A673 (cell line): Measurements from ENCODE around the gene DLK2. TPM values are rescaled to one million over a fixed set of nuclear protein-coding genes. Genes with fewer than 3 reads are reported as not detected.
"Not testable (repeated sequence)": the region's sequence is repeated elsewhere in the genome, so short reads cannot be mapped to it uniquely, and the experiment has no call there.

ENCODE experiments used
- BruUV-seq: library from RNA; stranded (reverse); fragments of 400-500 nt; replicated peaks from 2 replicates; lab custom pipeline; 2021; lab: Mats Ljungman, UMichigan
- CTCF ChIA-PET: fragments of 300-600 bp; sonication (Branson Sonifier 250); formaldehyde crosslinking; loops from one replicate; lab custom pipeline; 2022; ENCODE audit warnings: antibody characterized with exemption; lab: Charles Lee
- POLR2A ChIA-PET: fragments of 300-600 bp; sonication (Branson Sonifier 250); formaldehyde crosslinking; loops from one replicate; lab custom pipeline; 2022; ENCODE audit warnings: antibody characterized with exemption; ENCODE audit not compliant: low non-redundant PET; lab: Charles Lee
- DNase-seq: peaks from one replicate; pipeline ENCODE4 v3.0.0-alpha.2; 2015; ENCODE audit warnings: low spot score
- H3K27ac ChIP-seq: fragments of 200-600 bp; sonication (generic); 2 replicates; pipeline ENCODE4 v1.5.1; 2016; ENCODE audit warnings: mixed run types, low read depth, mild to moderate bottlenecking, mixed read lengths, antibody characterized with exemption, low read length; ENCODE audit not compliant: poor library complexity, severe bottlenecking
- H3K27me3 ChIP-seq: fragments of 200-600 bp; sonication (generic); replicated peaks from 2 replicates; pipeline ENCODE4 v1.6.1; 2017; ENCODE audit warnings: mixed run types, low read depth, mild to moderate bottlenecking, mixed read lengths, antibody characterized with exemption, low read length; ENCODE audit not compliant: insufficient read depth, poor library complexity
- H3K36me3 ChIP-seq: fragments of 200-600 bp; sonication (generic); 2 replicates; pipeline ENCODE4 v1.6.1; 2016; ENCODE audit warnings: mixed run types, mild to moderate bottlenecking, mixed read lengths, antibody characterized with exemption, low read length; ENCODE audit not compliant: insufficient read depth, poor library complexity, severe bottlenecking
- H3K4me1 ChIP-seq: fragments of 200-600 bp; sonication (generic); 2 replicates; pipeline ENCODE4 v1.6.1; 2017; ENCODE audit warnings: mixed run types, mild to moderate bottlenecking, mixed read lengths, antibody characterized with exemption, low read length; ENCODE audit not compliant: insufficient read depth, poor library complexity, severe bottlenecking
- H3K4me3 ChIP-seq: fragments of 200-600 bp; sonication (generic); 2 replicates; pipeline ENCODE4 v1.5.1; 2016; ENCODE audit warnings: low read depth, mixed run types, mild to moderate bottlenecking, mixed read lengths, low read length; ENCODE audit not compliant: poor library complexity, severe bottlenecking
- H3K9me3 ChIP-seq: fragments of 200-600 bp; sonication (generic); 2 replicates; pipeline ENCODE4 v1.6.1; 2016; ENCODE audit warnings: mixed run types, low read depth, mild to moderate bottlenecking, mixed read lengths, antibody characterized with exemption, low read length; ENCODE audit not compliant: poor library complexity, severe bottlenecking
- CTCF ChIP-seq: fragments of 300-800, 200-600 bp; sonication (generic); conservative IDR thresholded peaks from 2 replicates; pipeline ENCODE4 v1.5.1; 2017; ENCODE audit warnings: low read depth, mild to moderate bottlenecking, antibody characterized with exemption, low read length, moderate library complexity, mixed read lengths
- EZH2 ChIP-seq: fragments of 200-600 bp; sonication (generic); IDR thresholded peaks from 2 replicates; pipeline ENCODE4 v1.6.1; 2017; ENCODE audit warnings: borderline replicate concordance, low read depth, mild to moderate bottlenecking, mixed read lengths, antibody characterized with exemption, low read length; ENCODE audit not compliant: poor library complexity, severe bottlenecking
- intact Hi-C: fragments of 100-400 bp; cut with micrococcal nuclease; formaldehyde crosslinking; loops from one replicate; pipeline ENCODE4 v1.10.0; 2022; ENCODE audit not compliant: unreplicated experiment
- total RNA-seq: library from RNA; stranded (reverse); gene quantifications from 2 replicates; pipeline ENCODE4 v1.2.3, GENCODE V29; 2021

Gene DLK2
- total RNA-seq, 1 experiment from 2014 or later, result 0.67 TPM

GRCh38 chr6:43500921-43501320, 45.6 kb upstream of the DLK2 start:
- POLR2A ChIA-PET, result no interaction called here
- H3K36me3 ChIP-seq, result peaks cover 50% of the 10 kb centered on the region
- BruUV-seq, result no TSS peak
- no peak overlapping the region for H3K4me3 ChIP-seq
- intact Hi-C loops, result loop anchor here (10.0 kb wide), 1 partner anchor 236 kb away; no protein-coding TSS in a partner anchor
- TF ChIP-seq CTCF, result no peak
- no peak for TF ChIP-seq EZH2
- peaks cover 2% of the 10 kb centered on the region for H3K4me1 ChIP-seq
- H3K27me3 ChIP-seq, result no peaks in the 10 kb centered on the region
- CTCF ChIA-PET, result interaction anchor here (0.6 kb wide), 1 partner anchor 222 kb away, joined by 6 read pairs; no protein-coding TSS in a partner anchor
- DNase-seq, result no peak
- H3K9me3 ChIP-seq, result no peaks in the 10 kb centered on the region
- no peak overlapping the region for H3K27ac ChIP-seq

- peaks cover 10% of the 10 kb centered on the region for H3K4me1 ChIP-seq
These were observed 43.9 kb upstream of the DLK2 start for GRCh38 chr6:43499028-43499815.

GRCh38 chr6:43498291-43498690, 42.9 kb upstream of the DLK2 start:
- POLR2A ChIA-PET, H3K9me3 ChIP-seq, intact Hi-C loops, DNase-seq, BruUV-seq, H3K27me3 ChIP-seq, H3K4me3 ChIP-seq, H3K27ac ChIP-seq: not testable (repeated sequence)
- CTCF ChIA-PET, result interaction anchor here (0.5 kb wide), 1 partner anchor 163 kb away, joined by 3 read pairs; no protein-coding TSS in a partner anchor
- Histone ChIP-seq H3K36me3 (peaks cover 39% of the 10 kb centered on the region), H3K4me1 (peaks cover 16% of the 10 kb centered on the region)

More at GRCh38 chr6:43499028-43499815, 43.9 kb upstream of the DLK2 start:
- ChIA-PET POLR2A (no interaction called here), CTCF (interaction anchor here (0.5 kb wide), 1 partner anchor 164 kb away, joined by 3 read pairs; no protein-coding TSS in a partner anchor)
- H3K9me3 ChIP-seq, result no peaks in the 10 kb centered on the region
- no peak for TF ChIP-seq EZH2
- TF ChIP-seq CTCF, result no peak
- no peak overlapping the region for H3K4me3 ChIP-seq
- DNase-seq, result no peak
- no peaks in the 10 kb centered on the region for H3K27me3 ChIP-seq
- peaks cover 45% of the 10 kb centered on the region for H3K36me3 ChIP-seq
- intact Hi-C loops, result no loop called here
- BruUV-seq, result no TSS peak
- H3K27ac ChIP-seq, result no peak overlapping the region
